HepG2 (cell line): ENCODE results near the gene SOX9. TPM values are rescaled to one million over a fixed set of nuclear protein-coding genes. Genes with fewer than 3 reads are reported as not detected.

ENCODE experiments used
- ETS1 ChIP-seq: sonication (generic); formaldehyde crosslinking; IDR thresholded peaks from 2 replicates; pipeline ENCODE4 v1.4.0; 2020; ENCODE audit warnings: missing genetic modification reagents
- FOXA3 ChIP-seq: IDR thresholded peaks from 2 replicates; pipeline ENCODE4 v1.6.1; 2016; ENCODE audit warnings: missing genetic modification reagents, missing compliant biosample characterization
- FOXO1 ChIP-seq: sonication (generic); formaldehyde crosslinking; IDR thresholded peaks from 2 replicates; pipeline ENCODE4 v1.4.0; 2020; ENCODE audit warnings: missing genetic modification reagents
- HNF1B ChIP-seq: sonication (generic); formaldehyde crosslinking; IDR thresholded peaks from 2 replicates; pipeline ENCODE4 v1.5.1; 2020; ENCODE audit warnings: mild to moderate bottlenecking, moderate library complexity, missing genetic modification reagents
- IRF2 ChIP-seq: IDR thresholded peaks from 2 replicates; pipeline ENCODE4 v1.6.1; 2018; ENCODE audit warnings: missing genetic modification reagents, missing compliant biosample characterization
- KDM2A ChIP-seq: sonication (generic); formaldehyde crosslinking; IDR thresholded peaks from 2 replicates; pipeline ENCODE4 v1.4.0; 2020; ENCODE audit warnings: low read depth, missing genetic modification reagents, borderline replicate concordance
- MED1 ChIP-seq: sonication (generic); formaldehyde crosslinking; IDR thresholded peaks from 2 replicates; pipeline ENCODE4 v1.4.0; 2020; ENCODE audit warnings: missing genetic modification reagents
- NFIC ChIP-seq: IDR thresholded peaks from 2 replicates; pipeline ENCODE4 v1.6.1; 2012; ENCODE audit warnings: mild to moderate bottlenecking, low read length, inconsistent platforms
- PRDM10 ChIP-seq: sonication (generic); formaldehyde crosslinking; IDR thresholded peaks from 2 replicates; pipeline ENCODE4 v1.4.0; 2020; ENCODE audit warnings: low read depth, missing genetic modification reagents
- SP1 ChIP-seq, 2 experiments: fragments of 450-650 bp in 1 of 2; sonication (generic) in 1 of 2; formaldehyde crosslinking in 1 of 2; IDR thresholded peaks; 2 replicates each; pipeline versions ENCODE4 v1.4.0 to v1.6.1; 2016 to 2020; ENCODE audit warnings: missing genetic modification reagents in 1 of 2
- STAG1 ChIP-seq: sonication (generic); formaldehyde crosslinking; IDR thresholded peaks from 2 replicates; pipeline ENCODE4 v1.4.0; 2020; ENCODE audit warnings: missing genetic modification reagents
- TBX3 ChIP-seq: fragments of 450-650 bp; IDR thresholded peaks from 2 replicates; pipeline ENCODE4 v1.6.1; 2017; ENCODE audit warnings: antibody characterized with exemption, mild to moderate bottlenecking, inconsistent platforms, borderline replicate concordance
- ZBTB34 ChIP-seq: sonication (generic); formaldehyde crosslinking; IDR thresholded peaks from 2 replicates; pipeline ENCODE4 v1.8.0; 2022; ENCODE audit warnings: mild to moderate bottlenecking, missing genetic modification reagents
- ZBTB39 ChIP-seq: sonication (generic); formaldehyde crosslinking; IDR thresholded peaks from 2 replicates; pipeline ENCODE4 v1.5.0; 2020; ENCODE audit warnings: missing genetic modification reagents
- ZBTB7B ChIP-seq: sonication (generic); formaldehyde crosslinking; IDR thresholded peaks from 2 replicates; pipeline ENCODE4 v1.4.0; 2020; ENCODE audit warnings: missing genetic modification reagents
- ZNF160 ChIP-seq: sonication (generic); formaldehyde crosslinking; IDR thresholded peaks from 2 replicates; pipeline ENCODE4 v1.8.0; 2022; ENCODE audit warnings: mild to moderate bottlenecking, inconsistent platforms, missing genetic modification reagents
- ZNF552 ChIP-seq: sonication (generic); formaldehyde crosslinking; IDR thresholded peaks from 2 replicates; pipeline ENCODE4 v1.9.0; 2022; ENCODE audit warnings: missing genetic modification reagents, mild to moderate bottlenecking, borderline replicate concordance
- ZNF580 ChIP-seq: IDR thresholded peaks from 2 replicates; pipeline ENCODE4 v1.6.1; 2016; ENCODE audit warnings: low read depth, borderline replicate concordance
- ZNF878 ChIP-seq: sonication (generic); formaldehyde crosslinking; IDR thresholded peaks from 2 replicates; pipeline ENCODE4 v1.8.1; 2023; ENCODE audit warnings: mild to moderate bottlenecking, missing genetic modification reagents, moderate library complexity
- polyA plus RNA-seq, 8 experiments: library from polyadenylated mRNA; depleted of rRNA in 3 of 8; stranded (reverse) in 7 of 8; unstranded in 1 of 8; fragments of >200 nt; fragmentation: Illumina TruSeq in 4 of 8; extraction: Trizol in 4 of 8; gene quantifications; 2 replicates each; pipeline versions ENCODE4 v1.2.1 to v1.2.3, GENCODE V29; 2011 to 2016; ENCODE audit warnings: low read depth in 4 of 8, missing spikeins in 1 of 8, mixed read lengths in 1 of 8; ENCODE audit not compliant: insufficient read depth in 1 of 8
- total RNA-seq, 5 experiments: library from RNA; depleted of rRNA; stranded (reverse); fragments of >200 nt; fragmentation: Illumina TruSeq; extraction: Trizol; gene quantifications; 2 replicates each; pipeline ENCODE4 v1.2.3, GENCODE V29; 2016; ENCODE audit warnings: low read depth in 1 of 5

Gene SOX9
- total and polyA plus RNA-seq, 2 of the 13 experiments (the other 11 are each of a cell fraction or from before 2014, with no cell fraction given) = 16.1 to 27.6 TPM

- TF ChIP-seq PRDM10 (0 out of 2 replicates have a peak, but pooled peaks have one; percentile 36), IRF2 (CRISPR knock-in tag) (peak; percentile 29; the same call in 1 of the 2 replicates), ZBTB39 (no peak), ZNF580 (CRISPR knock-in tag) (no peak), STAG1 (peak; percentile 51), TBX3 (no peak), FOXA3 (CRISPR knock-in tag) (peak; percentile 93), ZBTB7B (CRISPR knock-in tag) (peak; percentile 43; the same call in 1 of the 2 replicates), FOXO1 (peak; percentile 45; the same call in 1 of the 2 replicates), ZNF552 (CRISPR knock-in tag) (no peak), ZNF160 (CRISPR knock-in tag) (no peak), KDM2A (CRISPR knock-in tag) (0 out of 2 replicates have a peak, but pooled peaks have one; percentile 17), MED1 (CRISPR knock-in tag) (0 out of 2 replicates have a peak, but pooled peaks have one; percentile 18), ZNF878 (CRISPR knock-in tag) (0 out of 2 replicates have a peak, but pooled peaks have one; percentile 68), NFIC (no peak), SP1 (IDR thresholded peaks at IDR 0.05) (no peak), SP1 (CRISPR knock-in tag; IDR thresholded peaks at IDR 0.05) (no peak), ETS1 (CRISPR knock-in tag) (no peak), ZBTB34 (peak; percentile 83), HNF1B (CRISPR knock-in tag) (0 out of 2 replicates have a peak, but pooled peaks have one; percentile 30)
Observed at GRCh38 chr17:72173499-72174116, 52.8 kb downstream of the SOX9 start (continued).
